ENCODE measurements around the gene SREK1IP1.
"Not testable (repeated sequence)": the region's sequence is repeated elsewhere in the genome, so short reads cannot be mapped to it uniquely, and the experiment has no call there.

The SREK1IP1 gene

DNA sequence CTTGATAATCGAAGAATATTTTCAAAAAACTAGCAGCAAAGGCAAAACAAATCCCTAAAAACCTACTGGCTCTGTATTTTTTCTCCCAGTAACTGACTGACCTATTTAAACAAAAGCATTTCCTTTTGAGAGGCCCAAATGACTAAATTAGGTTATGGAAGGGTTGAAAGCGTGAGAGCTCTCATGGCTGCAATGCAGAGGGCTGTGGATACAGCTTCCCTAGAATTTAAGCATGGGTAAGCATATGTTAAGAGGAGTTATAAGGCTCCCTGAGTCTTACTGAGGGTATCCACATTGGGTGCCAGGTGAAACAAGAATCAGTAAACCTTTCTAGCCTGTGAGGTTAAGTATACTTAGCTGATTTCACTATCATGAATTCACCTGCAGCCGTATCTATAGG lies 45.9 kb downstream of the SREK1IP1 start:
- Histone ChIP-seq H2AFZ (ENCODE audit: low read length) (no peak overlapping the region), H2BK120ac (ENCODE audit: low read depth, low read length) (no peak overlapping the region), H3K27ac (replicated peaks; ENCODE audit: low read length) (no peak overlapping the region), H3K36me3 (replicated peaks in 1 of 2; ENCODE audit: control insufficient read depth in 2 of 2, insufficient read depth in 2 of 2, low read length in 2 of 2) (peaks cover 6 to 67% of the 10 kb centered on the region in 2 donors), H4K91ac (ENCODE audit: low read depth, low read length, poor library complexity) (no peak overlapping the region), H3K4ac (ENCODE audit: low read length) (no peak overlapping the region), H3K79me1 (ENCODE audit: low read depth, low read length) (peaks cover 1% of the 10 kb centered on the region), H3K4me3 (ENCODE audit: low read length in 2 of 2) (no peak overlapping the region), H3K9me3 (replicated peaks in 1 of 2; ENCODE audit: control insufficient read depth in 2 of 2, insufficient read depth in 1 of 2, low read depth in 1 of 2, low read length in 2 of 2) (no peaks in the 10 kb centered on the region), H3K4me1 (ENCODE audit: control insufficient read depth in 2 of 2, insufficient read depth in 1 of 2, low read depth in 1 of 2, low read length in 2 of 2) (peaks cover 0 to 1% of the 10 kb centered on the region in 2 donors), H3K4me2 (ENCODE audit: insufficient read depth, low read length, poor library complexity, severe bottlenecking) (no peak overlapping the region), H3K9ac (ENCODE audit: low read depth, low read length, poor library complexity) (no peak overlapping the region), H3K23ac (ENCODE audit: low read depth, low read length, poor library complexity) (no peak overlapping the region), H3K14ac (ENCODE audit: low read length) (no peak overlapping the region), H2AK5ac (ENCODE audit: low read depth, low read length) (no peak overlapping the region), H2BK12ac (ENCODE audit: low read length) (no peak overlapping the region), H3K18ac (ENCODE audit: low read length) (no peak overlapping the region), H2BK15ac (ENCODE audit: low read length) (no peak overlapping the region), H4K8ac (ENCODE audit: low read depth, low read length) (no peak overlapping the region), H2BK5ac (ENCODE audit: low read length) (no peak overlapping the region), H3K27me3 (ENCODE audit: control insufficient read depth in 3 of 3, insufficient read depth in 3 of 3, low read depth in 1 of 3, low read length in 3 of 3) (no peaks in the 10 kb centered on the region)
- WGBS, 2 donors (ENCODE audit: extremely low coverage in 2 of 2, insufficient read length in 2 of 2, insufficient replicate concordance in 1 of 2) = no CpG with 5 or more reads among the region's 3 CpGs
- no peak for DNase-seq (ENCODE audit: low spot score)

DNA sequence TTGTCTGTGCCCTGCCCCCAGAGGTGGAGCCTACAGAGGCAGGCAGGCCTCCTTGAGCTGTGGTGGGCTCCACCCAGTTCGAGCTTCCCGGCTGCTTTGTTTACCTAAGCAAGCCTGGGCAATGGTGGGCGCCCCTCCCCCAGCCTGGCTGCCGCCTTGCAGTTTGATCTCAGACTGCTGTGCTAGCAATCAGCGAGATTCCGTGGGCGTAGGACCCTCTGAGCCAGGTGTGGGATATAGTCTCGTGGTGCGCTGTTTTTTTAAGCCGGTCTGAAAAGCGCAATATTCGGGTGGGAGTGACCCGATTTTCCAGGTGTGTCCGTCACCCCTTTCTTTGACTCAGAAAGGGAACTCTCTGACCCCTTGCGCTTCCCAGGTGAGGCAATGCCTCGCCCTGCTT lies 54.0 kb downstream of the SREK1IP1 start:
- not testable (repeated sequence) for H3K9me3 ChIP-seq (replicated peaks in 1 of 2; ENCODE audit: control insufficient read depth in 2 of 2, insufficient read depth in 1 of 2, low read depth in 1 of 2, low read length in 2 of 2); H3K4me3 ChIP-seq (ENCODE audit: low read length in 2 of 2); H3K23ac ChIP-seq (ENCODE audit: low read depth, low read length, poor library complexity); H2BK15ac ChIP-seq (ENCODE audit: low read length); H3K79me1 ChIP-seq (ENCODE audit: low read depth, low read length); H3K14ac ChIP-seq (ENCODE audit: low read length); H3K18ac ChIP-seq (ENCODE audit: low read length); H3K27me3 ChIP-seq (ENCODE audit: control insufficient read depth in 3 of 3, insufficient read depth in 3 of 3, low read depth in 1 of 3, low read length in 3 of 3); H4K8ac ChIP-seq (ENCODE audit: low read depth, low read length); H3K36me3 ChIP-seq (replicated peaks in 1 of 2; ENCODE audit: control insufficient read depth in 2 of 2, insufficient read depth in 2 of 2, low read length in 2 of 2); H4K91ac ChIP-seq (ENCODE audit: low read depth, low read length, poor library complexity); H2AFZ ChIP-seq (ENCODE audit: low read length); DNase-seq (ENCODE audit: low spot score); H3K27ac ChIP-seq (replicated peaks; ENCODE audit: low read length); H3K4ac ChIP-seq (ENCODE audit: low read length); H2BK12ac ChIP-seq (ENCODE audit: low read length); H3K9ac ChIP-seq (ENCODE audit: low read depth, low read length, poor library complexity); H2AK5ac ChIP-seq (ENCODE audit: low read depth, low read length); H2BK5ac ChIP-seq (ENCODE audit: low read length); H3K4me2 ChIP-seq (ENCODE audit: insufficient read depth, low read length, poor library complexity, severe bottlenecking); H2BK120ac ChIP-seq (ENCODE audit: low read depth, low read length); H3K4me1 ChIP-seq (ENCODE audit: control insufficient read depth in 2 of 2, insufficient read depth in 1 of 2, low read depth in 1 of 2, low read length in 2 of 2)
- no CpG with 5 or more reads among the region's 16 CpGs for WGBS, 2 donors (ENCODE audit: extremely low coverage in 2 of 2, insufficient read length in 2 of 2, insufficient replicate concordance in 1 of 2)

DNA sequence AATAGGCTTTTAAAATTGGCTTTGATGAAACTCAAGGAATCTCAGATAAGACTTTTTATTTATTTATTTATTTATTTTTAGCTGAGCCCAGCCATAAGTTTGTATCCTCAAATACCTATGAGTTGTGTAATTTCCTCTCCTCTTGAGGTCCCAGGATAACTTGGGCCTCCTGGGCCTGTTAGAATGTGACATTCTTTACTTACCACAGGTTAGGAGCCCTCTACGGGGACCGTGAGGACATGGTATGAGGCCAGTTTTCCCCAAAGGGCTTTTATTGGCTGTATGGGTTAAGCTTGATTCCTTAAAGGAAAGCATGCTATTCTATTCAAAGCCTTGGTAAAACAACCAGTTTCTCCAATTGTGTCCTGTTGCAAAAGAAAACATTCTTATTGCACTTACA lies 61.3 kb downstream of the SREK1IP1 start:
- H2AK5ac ChIP-seq (ENCODE audit: low read depth, low read length) = no peak overlapping the region
- no peak overlapping the region for H2BK12ac ChIP-seq (ENCODE audit: low read length)
- H2AFZ ChIP-seq (ENCODE audit: low read length) = no peak overlapping the region
- no peak overlapping the region for H3K4ac ChIP-seq (ENCODE audit: low read length)
- H2BK120ac ChIP-seq (ENCODE audit: low read depth, low read length) = no peak overlapping the region
- no peak overlapping the region for H2BK15ac ChIP-seq (ENCODE audit: low read length)
- no CpG with 5 or more reads among the region's 2 CpGs for WGBS, 2 donors (ENCODE audit: extremely low coverage in 2 of 2, insufficient read length in 2 of 2, insufficient replicate concordance in 1 of 2)
- H2BK5ac ChIP-seq (ENCODE audit: low read length) = no peak overlapping the region
- no peak overlapping the region for H3K14ac ChIP-seq (ENCODE audit: low read length)
- no peaks in the 10 kb centered on the region for H3K79me1 ChIP-seq (ENCODE audit: low read depth, low read length)
- no peaks in the 10 kb centered on the region for H3K9me3 ChIP-seq (replicated peaks in 1 of 2; ENCODE audit: control insufficient read depth in 2 of 2, insufficient read depth in 1 of 2, low read depth in 1 of 2, low read length in 2 of 2)
- H3K27me3 ChIP-seq (ENCODE audit: control insufficient read depth in 3 of 3, insufficient read depth in 3 of 3, low read depth in 1 of 3, low read length in 3 of 3) = peaks cover 0 to 14% (median 0%) of the 10 kb centered on the region in 3 experiments
- no peak overlapping the region for H4K91ac ChIP-seq (ENCODE audit: low read depth, low read length, poor library complexity)
- H3K4me3 ChIP-seq (ENCODE audit: low read length in 2 of 2) = no peak overlapping the region
- no peak overlapping the region for H3K18ac ChIP-seq (ENCODE audit: low read length)
- H3K36me3 ChIP-seq (replicated peaks in 1 of 2; ENCODE audit: control insufficient read depth in 2 of 2, insufficient read depth in 2 of 2, low read length in 2 of 2) = no peaks in the 10 kb centered on the region
- H3K9ac ChIP-seq (ENCODE audit: low read depth, low read length, poor library complexity) = no peak overlapping the region
- no peak for DNase-seq (ENCODE audit: low spot score)
- no peak overlapping the region for H3K23ac ChIP-seq (ENCODE audit: low read depth, low read length, poor library complexity)
- H3K4me2 ChIP-seq (ENCODE audit: insufficient read depth, low read length, poor library complexity, severe bottlenecking) = no peak overlapping the region
- H4K8ac ChIP-seq (ENCODE audit: low read depth, low read length) = no peak overlapping the region
- H3K4me1 ChIP-seq (ENCODE audit: control insufficient read depth in 2 of 2, insufficient read depth in 1 of 2, low read depth in 1 of 2, low read length in 2 of 2) = no peaks in the 10 kb centered on the region
- no peak overlapping the region for H3K27ac ChIP-seq (replicated peaks; ENCODE audit: low read length)

DNA sequence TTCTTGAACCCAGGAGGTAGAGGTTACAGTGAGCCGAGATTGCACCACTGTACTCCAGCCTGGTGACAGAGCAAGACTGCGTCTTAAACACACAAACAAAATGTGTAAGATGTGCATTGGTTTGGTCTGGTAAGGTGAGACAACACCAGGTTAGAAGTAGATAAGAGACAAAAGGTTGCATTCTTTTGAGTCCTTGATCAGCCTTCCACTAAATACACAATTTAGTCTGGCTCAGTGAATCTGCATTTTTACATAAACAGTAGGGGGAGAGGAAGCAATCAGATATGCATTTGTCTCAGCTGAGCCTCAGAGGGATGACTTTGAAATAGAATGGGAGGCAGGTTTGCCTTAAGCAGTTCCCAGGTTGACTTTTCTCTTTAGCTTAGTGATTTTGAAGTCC lies 62.4 kb downstream of the SREK1IP1 start:
- H3K4me1 ChIP-seq (ENCODE audit: control insufficient read depth in 2 of 2, insufficient read depth in 1 of 2, low read depth in 1 of 2, low read length in 2 of 2); H3K4me2 ChIP-seq (ENCODE audit: insufficient read depth, low read length, poor library complexity, severe bottlenecking); H3K79me1 ChIP-seq (ENCODE audit: low read depth, low read length); H2AK5ac ChIP-seq (ENCODE audit: low read depth, low read length); H3K27ac ChIP-seq (replicated peaks; ENCODE audit: low read length); H2BK5ac ChIP-seq (ENCODE audit: low read length); H4K8ac ChIP-seq (ENCODE audit: low read depth, low read length); H3K18ac ChIP-seq (ENCODE audit: low read length); H3K14ac ChIP-seq (ENCODE audit: low read length); H2BK15ac ChIP-seq (ENCODE audit: low read length); H3K36me3 ChIP-seq (replicated peaks in 1 of 2; ENCODE audit: control insufficient read depth in 2 of 2, insufficient read depth in 2 of 2, low read length in 2 of 2); H3K4ac ChIP-seq (ENCODE audit: low read length); H2BK120ac ChIP-seq (ENCODE audit: low read depth, low read length); H3K9me3 ChIP-seq (replicated peaks in 1 of 2; ENCODE audit: control insufficient read depth in 2 of 2, insufficient read depth in 1 of 2, low read depth in 1 of 2, low read length in 2 of 2); H3K23ac ChIP-seq (ENCODE audit: low read depth, low read length, poor library complexity); H4K91ac ChIP-seq (ENCODE audit: low read depth, low read length, poor library complexity); H3K9ac ChIP-seq (ENCODE audit: low read depth, low read length, poor library complexity); H2BK12ac ChIP-seq (ENCODE audit: low read length); H3K4me3 ChIP-seq (ENCODE audit: low read length in 2 of 2); H2AFZ ChIP-seq (ENCODE audit: low read length); DNase-seq (ENCODE audit: low spot score): not testable (repeated sequence)
- H3K27me3 ChIP-seq (ENCODE audit: control insufficient read depth in 3 of 3, insufficient read depth in 3 of 3, low read depth in 1 of 3, low read length in 3 of 3) = peaks cover 0 to 14% (median 0%) of the 10 kb centered on the region in 3 experiments
- WGBS, 2 donors (ENCODE audit: extremely low coverage in 2 of 2, insufficient read length in 2 of 2, insufficient replicate concordance in 1 of 2) = no CpG with 5 or more reads among the region's 2 CpGs

Measured in neuronal stem cell (in vitro differentiated cells).